Right cardiac atrium (tissue), 5 donors: ENCODE measurements around the gene PLAC9. TPM values are rescaled to one million over a fixed set of nuclear protein-coding genes. Genes with fewer than 3 reads are reported as not detected.

Experiments
- polyA plus RNA-seq: library from polyadenylated mRNA; stranded (reverse); fragments of 200-250 nt; gene quantifications from one replicate; pipeline ENCODE4 v1.2.3, GENCODE V29; 2013
- total RNA-seq, 4 donors: library from RNA; stranded (reverse); fragmentation: NEBNext Ultra II Directional; extraction: Animal tissue kit (Norgen Biotek cat#: 25700); gene quantifications; one replicate each; pipeline ENCODE4 v1.2.1, GENCODE V29; 2021
- donor health status: healthy with polysubstance abuse.
- donor health status: DM: no; HTN: yes; CAD: no.
- donor health status: DM: no; HTN: no; CAD: no.
- donor health status: DM: no; HTN: yes; CAD: no; lungs with severe emphysema.
- donor health status: DM: yes; HTN: yes; CAD: no.

The PLAC9 gene
- total and polyA plus RNA-seq, 5 donors: 47.5 to 92.2 (median 63.9) TPM

Other genes with a start within 250 kb of the PLAC9 start
- gene SFTPD, start 183.6 kb upstream of the PLAC9 start, total RNA-seq: 1 to 10 TPM in 1 of 4 donors, under 1 TPM in 2, not detected in 1; 0.36 to 1.6 (median 0.79) TPM
- gene SFTPD, start 183.6 kb upstream of the PLAC9 start, polyA plus RNA-seq: 0.23 TPM
- gene TMEM254, start 54.1 kb upstream of the PLAC9 start, total RNA-seq: 1 to 10 TPM; 4.7 to 9.0 (median 8.3) TPM
- gene TMEM254, start 54.1 kb upstream of the PLAC9 start, polyA plus RNA-seq: 7.9 TPM
- gene ANXA11, start 72.8 kb downstream of the PLAC9 start, total RNA-seq: 100 to 1,000 TPM; 371 to 451 (median 403) TPM
- gene ANXA11, start 72.8 kb downstream of the PLAC9 start, polyA plus RNA-seq: 232 TPM
- under 1 TPM in 3 of 4 donors, not detected in 1; 0.09 to 0.25 (median 0.20) TPM for gene MAT1A, start 156.9 kb downstream of the PLAC9 start, total RNA-seq
- gene MAT1A, start 156.9 kb downstream of the PLAC9 start, polyA plus RNA-seq: 0.11 TPM
- not detected for gene DYDC1, start 224.0 kb downstream of the PLAC9 start, total RNA-seq
- gene DYDC1, start 224.0 kb downstream of the PLAC9 start, polyA plus RNA-seq: not detected
- gene DYDC2, start 224.1 kb downstream of the PLAC9 start, total RNA-seq: not detected
- not detected for gene DYDC2, start 224.1 kb downstream of the PLAC9 start, polyA plus RNA-seq